GM12878 (cell line): Measurements from ENCODE around the gene ATP13A4. TPM values are rescaled to one million over a fixed set of nuclear protein-coding genes. Genes with fewer than 3 reads are reported as not detected.

Source experiments
- ATAC-seq: fragments of 200-7000 bp; cut with Tn5 transposase; 3 replicates; pipeline ENCODE4 v1.9.1; 2020; ENCODE audit warnings: mild to moderate bottlenecking, moderate library complexity
- BruUV-seq: library from RNA; stranded (reverse); fragments of 400-500 nt; replicated peaks from 2 replicates; lab custom pipeline; 2021; lab: Mats Ljungman, UMichigan
- CTCF ChIA-PET: fragments of 300-600 bp; sonication (Branson Sonifier 250); formaldehyde crosslinking; extraction: SDS; loops from one replicate; lab custom pipeline; 2021; ENCODE audit warnings: inconsistent platforms; lab: Yijun Ruan, JAX
- POLR2A ChIA-PET: fragments of 350-600 bp; formaldehyde crosslinking; extraction: SDS; loops from one replicate; lab custom pipeline; 2021; ENCODE audit warnings: inconsistent platforms; lab: Charles Lee
- RAD21 ChIA-PET: fragments of 300-600 bp; sonication (Branson Sonifier 250); formaldehyde crosslinking; loops from one replicate; lab custom pipeline; 2023; ENCODE audit warnings: antibody characterized with exemption; ENCODE audit not compliant: unreplicated experiment; lab: Charles Lee
- SMC1A ChIA-PET: fragments of 300-600 bp; sonication (Branson Sonifier 250); formaldehyde crosslinking; loops from one replicate; lab custom pipeline; 2023; ENCODE audit not compliant: unreplicated experiment, uncharacterized antibody; lab: Charles Lee
- DNase-seq: peaks from one replicate; pipeline ENCODE4 v3.0.0-alpha.2; 2011; ENCODE audit warnings: low read depth, low spot score
- FAIRE-seq: peaks from 3 replicates; lab custom pipeline; 2011; peaks lifted over from hg19 to GRCh38; lab: Jason Lieb, UNC
- H2AFZ ChIP-seq: 2 replicates; pipeline ENCODE4 v1.6.0; 2011; ENCODE audit warnings: low read depth, low read length, control low read depth; ENCODE audit not compliant: control insufficient read depth
- H3K27ac ChIP-seq: 2 replicates; pipeline ENCODE4 v1.5.1; 2011; ENCODE audit warnings: control low read depth; ENCODE audit not compliant: control insufficient read depth, insufficient read depth
- H3K27me3 ChIP-seq, 2 experiments: replicated peaks in 1 of 2; 2 replicates each; pipeline versions ENCODE4 v1.6.0 to v1.6.1; 2011; ENCODE audit warnings: low read length in 1 of 2; ENCODE audit not compliant: control insufficient read depth in 2 of 2, insufficient read depth in 2 of 2
- H3K36me3 ChIP-seq, 2 experiments: 2 replicates each; pipeline ENCODE4 v1.5.1; 2011; ENCODE audit warnings: low read length in 1 of 2; ENCODE audit not compliant: control insufficient read depth in 2 of 2, insufficient read depth in 2 of 2
- H3K4me1 ChIP-seq: 2 replicates; pipeline ENCODE4 v1.6.1; 2011; ENCODE audit warnings: mild to moderate bottlenecking, low read length, moderate library complexity, mixed read lengths; ENCODE audit not compliant: control insufficient read depth, insufficient read depth
- H3K4me2 ChIP-seq: 2 replicates; pipeline ENCODE4 v1.6.0; 2011; ENCODE audit warnings: control low read depth; ENCODE audit not compliant: control insufficient read depth, insufficient read depth
- H3K4me3 ChIP-seq: fragments of 200-600 bp; sonication (generic); 2 replicates; pipeline ENCODE4 v1.5.1; 2016
- H3K79me2 ChIP-seq: 2 replicates; pipeline ENCODE4 v1.6.0; 2011; ENCODE audit warnings: low read length; ENCODE audit not compliant: control insufficient read depth, insufficient read depth
- H3K9ac ChIP-seq: 2 replicates; pipeline ENCODE4 v1.8.0; 2011; ENCODE audit warnings: low read length, control low read depth, mixed read lengths; ENCODE audit not compliant: control insufficient read depth, insufficient read depth
- H3K9me3 ChIP-seq: replicated peaks from 3 replicates; pipeline ENCODE4 v1.5.1; 2011; ENCODE audit warnings: mild to moderate bottlenecking, low read length; ENCODE audit not compliant: control insufficient read depth, insufficient read depth
- H4K20me1 ChIP-seq: 2 replicates; pipeline ENCODE4 v1.6.0; 2011; ENCODE audit not compliant: control insufficient read depth, insufficient read depth
- ATF7 ChIP-seq: fragments of 450-650 bp; IDR thresholded peaks from 2 replicates; pipeline ENCODE4 v1.6.1; 2016; ENCODE audit warnings: low read depth, mild to moderate bottlenecking
- HDAC6 ChIP-seq: fragments of 200-600 bp; sonication (generic); IDR thresholded peaks from one replicate; pipeline ENCODE4 v1.8.0; 2017; ENCODE audit warnings: antibody characterized with exemption; ENCODE audit not compliant: unreplicated experiment
- NRF1 ChIP-seq: conservative IDR thresholded peaks from 2 replicates; pipeline ENCODE4 v1.6.1; 2011; ENCODE audit warnings: mild to moderate bottlenecking, low read depth, low read length, improper control_type of control experiment
- POU2F2 ChIP-seq: IDR thresholded peaks from 3 replicates; pipeline ENCODE4 v1.6.1; 2011; ENCODE audit warnings: low read depth, mild to moderate bottlenecking, low read length, borderline replicate concordance
- RB1 ChIP-seq: fragments of 450-650 bp; formaldehyde crosslinking; IDR thresholded peaks from 2 replicates; pipeline ENCODE4 v1.6.1; 2017; ENCODE audit warnings: mild to moderate bottlenecking, borderline replicate concordance
- SMAD1 ChIP-seq: fragments of 450-650 bp; IDR thresholded peaks from 2 replicates; pipeline ENCODE4 v1.6.1; 2018; ENCODE audit warnings: mild to moderate bottlenecking, low read depth; ENCODE audit not compliant: partially characterized antibody
- SREBF2 ChIP-seq: IDR thresholded peaks from 2 replicates; pipeline ENCODE4 v1.6.1; 2012; ENCODE audit warnings: mild to moderate bottlenecking, low read length
- ZNF207 ChIP-seq: fragments of 450-650 bp; IDR thresholded peaks from 2 replicates; pipeline ENCODE4 v1.6.1; 2014; ENCODE audit warnings: antibody characterized with exemption, mild to moderate bottlenecking, borderline replicate concordance
- ZNF274 ChIP-seq: IDR thresholded peaks from one replicate; pipeline ENCODE4 v1.8.0; 2011; ENCODE audit not compliant: insufficient read length, insufficient read depth
- ZZZ3 ChIP-seq: IDR thresholded peaks from 2 replicates; pipeline ENCODE4 v1.6.1; 2011; ENCODE audit warnings: low read depth; ENCODE audit not compliant: control insufficient read depth, insufficient read length
- WGBS: methylation state at CpG from one replicate; pipeline ENCODE4 v1.1.6; 2016; ENCODE audit warnings: low lambda C conversion rate; ENCODE audit not compliant: insufficient replicate concordance, insufficient coverage; ENCODE audit errors: missing lambda C conversion rate; 5-methylcytosine and 5-hydroxymethylcytosine counted together
- in situ Hi-C: fragments of 300-500 bp; cut with MboI; formaldehyde crosslinking; loops from 9 replicates; pipeline ENCODE4 v1.14.3; 2018; ENCODE audit warnings: mixed read lengths
- intact Hi-C: fragments of 100-400 bp; cut with micrococcal nuclease; formaldehyde crosslinking; loops from one replicate; pipeline ENCODE4 v1.14.2; 2022; ENCODE audit not compliant: unreplicated experiment
- polyA plus RNA-seq, 11 experiments: library from polyadenylated mRNA; depleted of rRNA in 4 of 11; unstranded in 6 of 11; stranded (reverse) in 5 of 11; fragments of >200 nt; fragmentation: Nextera tagmentation in 4 of 11; fragmentation: Illumina TruSeq in 1 of 11; extraction: Ambion mirVana in 4 of 11; extraction: Trizol in 1 of 11; gene quantifications; 1 replicate in 1 of 11; 2 replicates in 10 of 11; pipeline versions ENCODE4 v1.2.1 to v1.2.3, GENCODE V29; 2011 to 2016; ENCODE audit warnings: inconsistent platforms in 2 of 11, missing spikeins in 2 of 11, low read depth in 1 of 11
- total RNA-seq, 4 experiments: library from RNA; depleted of rRNA in 3 of 4; stranded (reverse); fragments of >200 nt in 3 of 4; fragmentation: Illumina TruSeq in 1 of 4; extraction: Trizol in 1 of 4; gene quantifications; 2 replicates each; pipeline versions ENCODE4 v1.2.1 to v1.2.3, GENCODE V29; 2013 to 2021
- TF ChIP-seq, protein P1 (sequence below): IDR thresholded peaks from 2 replicates; pipeline ENCODE4 v1.6.1; 2012; ENCODE audit warnings: low read depth, low read length, improper control_type of control experiment
- TF ChIP-seq, protein P2 (sequence below): fragments of 450-650 bp; IDR thresholded peaks from 2 replicates; pipeline ENCODE4 v1.6.1; 2017; ENCODE audit warnings: mild to moderate bottlenecking
- TF ChIP-seq, protein P3 (sequence below): fragments of 450-650 bp; conservative IDR thresholded peaks from 2 replicates; pipeline ENCODE4 v1.6.1; 2017; ENCODE audit warnings: mild to moderate bottlenecking, moderate library complexity

Gene ATP13A4
- total and polyA plus RNA-seq, 10 of the 15 experiments (the other 5 are each of a cell fraction or from before 2014, with no cell fraction given), result 0.29 to 1.7 (median 1.0) TPM; not detected in 1

DNA sequence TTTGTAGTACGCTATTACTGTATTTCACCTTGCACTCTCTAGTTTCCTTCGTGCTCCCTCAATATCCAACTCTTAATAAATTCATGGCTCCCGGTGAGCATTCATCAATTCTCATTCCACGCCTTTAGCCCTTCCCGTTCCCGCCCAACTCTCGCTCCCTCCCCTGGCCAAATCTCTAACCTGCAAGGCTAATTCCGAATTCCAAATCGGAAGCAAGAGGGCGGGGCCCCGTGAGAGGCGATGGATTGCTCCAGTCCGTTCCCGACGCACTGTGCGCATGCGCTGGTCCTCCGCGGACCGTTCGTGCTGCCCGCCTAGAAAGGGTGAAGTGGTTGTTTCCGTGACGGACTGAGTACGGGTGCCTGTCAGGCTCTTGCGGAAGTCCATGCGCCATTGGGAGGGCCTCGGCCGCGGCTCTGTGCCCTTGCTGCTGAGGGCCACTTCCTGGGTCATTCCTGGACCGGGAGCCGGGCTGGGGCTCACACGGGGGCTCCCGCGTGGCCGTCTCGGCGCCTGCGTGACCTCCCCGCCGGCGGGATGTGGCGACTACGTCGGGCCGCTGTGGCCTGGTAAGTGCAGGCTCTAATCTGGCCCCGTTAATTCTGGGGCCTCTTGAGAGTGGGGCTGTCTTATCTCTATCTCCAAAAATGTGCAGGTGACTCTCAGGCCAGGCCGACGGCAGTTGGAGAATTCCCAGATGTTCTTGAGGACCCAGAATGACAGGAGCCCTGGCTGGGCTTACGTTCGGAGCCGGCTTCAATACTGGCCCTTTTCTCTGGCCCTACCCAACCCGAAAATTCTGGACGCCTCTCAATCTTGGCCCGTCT is 38.4 kb upstream of the ATP13A4 start, which contains the start of gene OPA1 (continued):
- TF ChIP-seq SREBF2, result no peak; the same call in 1 of the 2 replicates
- peak; percentile 98 for TF ChIP-seq ZNF207
- TF ChIP-seq POU2F2, result peak; percentile 93; the same call in 2 of the 3 replicates
- peak; percentile 93; the same call in 1 of the 2 replicates for TF ChIP-seq RB1
- TF ChIP-seq, protein P1, sequence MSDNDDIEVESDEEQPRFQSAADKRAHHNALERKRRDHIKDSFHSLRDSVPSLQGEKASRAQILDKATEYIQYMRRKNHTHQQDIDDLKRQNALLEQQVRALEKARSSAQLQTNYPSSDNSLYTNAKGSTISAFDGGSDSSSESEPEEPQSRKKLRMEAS, result peak; percentile 92
- no peak for TF ChIP-seq HDAC6
- TF ChIP-seq, protein P2, sequence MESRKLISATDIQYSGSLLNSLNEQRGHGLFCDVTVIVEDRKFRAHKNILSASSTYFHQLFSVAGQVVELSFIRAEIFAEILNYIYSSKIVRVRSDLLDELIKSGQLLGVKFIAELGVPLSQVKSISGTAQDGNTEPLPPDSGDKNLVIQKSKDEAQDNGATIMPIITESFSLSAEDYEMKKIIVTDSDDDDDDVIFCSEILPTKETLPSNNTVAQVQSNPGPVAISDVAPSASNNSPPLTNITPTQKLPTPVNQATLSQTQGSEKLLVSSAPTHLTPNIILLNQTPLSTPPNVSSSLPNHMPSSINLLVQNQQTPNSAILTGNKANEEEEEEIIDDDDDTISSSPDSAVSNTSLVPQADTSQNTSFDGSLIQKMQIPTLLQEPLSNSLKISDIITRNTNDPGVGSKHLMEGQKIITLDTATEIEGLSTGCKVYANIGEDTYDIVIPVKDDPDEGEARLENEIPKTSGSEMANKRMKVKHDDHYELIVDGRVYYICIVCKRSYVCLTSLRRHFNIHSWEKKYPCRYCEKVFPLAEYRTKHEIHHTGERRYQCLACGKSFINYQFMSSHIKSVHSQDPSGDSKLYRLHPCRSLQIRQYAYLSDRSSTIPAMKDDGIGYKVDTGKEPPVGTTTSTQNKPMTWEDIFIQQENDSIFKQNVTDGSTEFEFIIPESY, result no peak
- TF ChIP-seq, all 136 proteins: peak for 80

DNA sequence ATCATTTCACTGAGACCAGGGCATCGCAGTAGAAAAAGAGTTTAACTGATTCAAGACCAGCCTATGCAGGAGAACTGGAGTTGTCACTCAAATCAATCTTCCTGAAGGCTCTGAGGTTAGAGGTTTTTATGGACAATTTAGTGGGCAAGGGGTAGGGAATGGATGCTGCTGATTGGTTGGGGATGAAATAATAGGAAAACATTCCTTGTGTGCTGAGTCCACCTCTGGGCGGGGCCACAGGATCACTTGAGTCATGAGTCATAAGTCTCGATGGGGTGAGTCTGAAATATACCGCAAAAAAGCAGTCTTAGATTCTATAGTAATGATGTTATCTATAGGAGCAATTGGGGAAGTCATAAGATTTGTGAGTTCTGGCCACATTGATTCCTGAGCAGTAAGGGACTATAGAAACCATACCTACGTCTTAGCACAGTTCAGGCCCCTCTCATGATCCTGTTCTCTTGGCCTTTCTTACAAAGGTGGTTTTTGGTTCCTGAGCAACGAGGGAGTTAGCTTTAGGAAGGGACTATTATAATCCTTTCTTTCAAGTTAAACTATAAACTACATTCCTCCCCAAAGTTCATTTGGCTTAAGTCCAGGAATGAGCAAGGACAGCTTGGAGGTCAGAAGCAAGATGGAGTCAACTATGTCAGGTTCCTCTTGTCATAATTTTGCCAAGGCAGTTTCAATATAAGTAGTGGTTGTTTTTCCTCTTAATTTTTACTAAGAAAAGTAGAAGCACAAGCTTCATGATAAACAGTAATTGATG is 35.6 kb upstream of the ATP13A4 start:
- ChIA-PET CTCF (no interaction called here), RAD21 (no interaction called here)
- no peak for FAIRE-seq

More for the DNA sequence above, 35.6 kb upstream of the ATP13A4 start:
- BruUV-seq, result no TSS peak
- intact Hi-C loops, result no loop called here
- Histone ChIP-seq H3K27ac (no peak overlapping the region), H3K27me3 (no peaks in the 10 kb centered on the region), H3K9ac (no peak overlapping the region), H3K4me3 (no peak overlapping the region), H4K20me1 (no peaks in the 10 kb centered on the region), H3K36me3 (no peaks in the 10 kb centered on the region), H3K79me2 (peaks cover 33% of the 10 kb centered on the region), H3K4me1 (no peaks in the 10 kb centered on the region), H3K4me2 (no peak overlapping the region), H2AFZ (no peak overlapping the region), H3K9me3 (no peaks in the 10 kb centered on the region)
- 85% methylated on average over 6 of the region's 6 CpGs for WGBS
- TF ChIP-seq NRF1, result no peak
- no peak for TF ChIP-seq ZZZ3
- TF ChIP-seq, protein P3, sequence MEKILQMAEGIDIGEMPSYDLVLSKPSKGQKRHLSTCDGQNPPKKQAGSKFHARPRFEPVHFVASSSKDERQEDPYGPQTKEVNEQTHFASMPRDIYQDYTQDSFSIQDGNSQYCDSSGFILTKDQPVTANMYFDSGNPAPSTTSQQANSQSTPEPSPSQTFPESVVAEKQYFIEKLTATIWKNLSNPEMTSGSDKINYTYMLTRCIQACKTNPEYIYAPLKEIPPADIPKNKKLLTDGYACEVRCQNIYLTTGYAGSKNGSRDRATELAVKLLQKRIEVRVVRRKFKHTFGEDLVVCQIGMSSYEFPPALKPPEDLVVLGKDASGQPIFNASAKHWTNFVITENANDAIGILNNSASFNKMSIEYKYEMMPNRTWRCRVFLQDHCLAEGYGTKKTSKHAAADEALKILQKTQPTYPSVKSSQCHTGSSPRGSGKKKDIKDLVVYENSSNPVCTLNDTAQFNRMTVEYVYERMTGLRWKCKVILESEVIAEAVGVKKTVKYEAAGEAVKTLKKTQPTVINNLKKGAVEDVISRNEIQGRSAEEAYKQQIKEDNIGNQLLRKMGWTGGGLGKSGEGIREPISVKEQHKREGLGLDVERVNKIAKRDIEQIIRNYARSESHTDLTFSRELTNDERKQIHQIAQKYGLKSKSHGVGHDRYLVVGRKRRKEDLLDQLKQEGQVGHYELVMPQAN, result no peak
- TF ChIP-seq ATF7, result no peak
- no peak for TF ChIP-seq SMAD1
- TF ChIP-seq ZNF274, result no peak
- DNase-seq (no peak), ATAC-seq (no peak)
- in situ Hi-C loops, result no loop called here
- ChIA-PET POLR2A (interaction anchor here (0.6 kb wide), 3 partner anchors 725 to 982 kb away, joined by 3 to 4 read pairs (median 3); no protein-coding TSS in a partner anchor), SMC1A (no interaction called here)
